Ishikawa (cell line): ENCODE results near the gene SYNM.

Source experiments
- CEBPB ChIP-seq: IDR thresholded peaks from 2 replicates; pipeline ENCODE4 v1.6.1; 2012
- CREB1 ChIP-seq: IDR thresholded peaks from 2 replicates; pipeline ENCODE4 v1.6.1; 2012; ENCODE audit warnings: low read depth
- EGR1 ChIP-seq: IDR thresholded peaks from 2 replicates; pipeline ENCODE4 v1.6.1; 2012
- EP300 ChIP-seq: IDR thresholded peaks from 2 replicates; pipeline ENCODE4 v1.6.1; 2012; ENCODE audit warnings: borderline replicate concordance
- FOXM1 ChIP-seq: IDR thresholded peaks from 2 replicates; pipeline ENCODE4 v1.6.1; 2012; ENCODE audit warnings: low read depth, borderline replicate concordance
- NFIC ChIP-seq: IDR thresholded peaks from 2 replicates; pipeline ENCODE4 v1.6.1; 2012
- RAD21 ChIP-seq: IDR thresholded peaks from 2 replicates; pipeline ENCODE4 v1.6.1; 2012; ENCODE audit warnings: low read depth
- TAF1 ChIP-seq: IDR thresholded peaks from 2 replicates; pipeline ENCODE4 v1.6.1; 2012; ENCODE audit warnings: low read depth, mild to moderate bottlenecking
- TCF12 ChIP-seq: IDR thresholded peaks from 2 replicates; pipeline ENCODE4 v1.6.1; 2012; ENCODE audit warnings: low read depth
- TEAD4 ChIP-seq: IDR thresholded peaks from 2 replicates; pipeline ENCODE4 v1.6.1; 2012
- YY1 ChIP-seq: IDR thresholded peaks from 2 replicates; pipeline ENCODE4 v1.6.1; 2012; ENCODE audit warnings: low read depth
- ZBTB7A ChIP-seq: IDR thresholded peaks from 2 replicates; pipeline ENCODE4 v1.6.1; 2012; ENCODE audit warnings: low read depth
- TF ChIP-seq, protein P1 (sequence below): IDR thresholded peaks from 2 replicates; pipeline ENCODE4 v1.6.1; 2012
- TF ChIP-seq, protein P2 (sequence below): IDR thresholded peaks from 2 replicates; pipeline ENCODE4 v1.6.1; 2012
- TF ChIP-seq, protein P3 (sequence below): IDR thresholded peaks from 2 replicates; pipeline ENCODE4 v1.6.1; 2012; ENCODE audit warnings: low read depth, mild to moderate bottlenecking

SYNM gene

DNA sequence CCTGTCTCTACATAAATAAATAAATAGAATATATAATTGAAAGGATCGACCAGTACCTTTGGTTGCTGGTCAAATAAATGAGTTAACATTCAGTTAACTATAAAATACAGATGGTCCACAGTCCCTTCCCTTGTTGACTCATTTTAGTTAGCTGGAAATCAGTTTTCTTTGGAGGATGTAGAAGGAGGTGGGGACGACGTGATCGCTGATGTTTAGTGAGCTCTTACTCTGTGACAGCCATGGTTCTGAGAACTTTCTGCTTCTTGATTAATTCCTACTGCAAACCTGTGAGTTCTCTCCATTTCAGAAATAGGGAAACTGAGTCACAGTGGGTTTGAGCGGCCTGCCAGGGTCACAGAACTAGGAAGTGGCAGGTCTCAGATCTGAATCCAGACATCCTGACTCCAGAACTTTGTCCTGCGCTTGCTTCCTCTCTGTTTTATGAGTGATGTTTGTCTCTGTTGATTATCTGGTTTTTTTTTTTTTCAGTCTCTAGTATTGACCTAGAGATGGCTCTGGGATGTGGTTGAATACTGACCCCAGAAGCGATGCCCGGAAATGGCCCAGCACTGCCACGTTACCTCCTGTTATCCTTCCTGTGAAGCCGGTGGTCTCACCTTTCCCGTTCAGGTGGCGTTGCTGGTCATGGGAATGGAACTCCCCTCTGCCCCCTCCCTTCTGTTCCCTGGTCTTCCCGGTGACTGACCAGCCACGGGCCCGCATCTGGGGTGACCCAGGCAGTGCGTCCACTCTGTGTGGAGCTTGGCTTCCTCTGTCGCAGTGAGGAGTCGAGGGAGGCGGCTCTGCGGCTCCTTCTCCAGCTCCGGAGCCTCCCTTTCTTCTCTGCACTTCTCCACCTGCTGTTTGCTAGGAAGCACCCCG is 18.2 kb downstream of the SYNM start:
- TF ChIP-seq, protein P1, sequence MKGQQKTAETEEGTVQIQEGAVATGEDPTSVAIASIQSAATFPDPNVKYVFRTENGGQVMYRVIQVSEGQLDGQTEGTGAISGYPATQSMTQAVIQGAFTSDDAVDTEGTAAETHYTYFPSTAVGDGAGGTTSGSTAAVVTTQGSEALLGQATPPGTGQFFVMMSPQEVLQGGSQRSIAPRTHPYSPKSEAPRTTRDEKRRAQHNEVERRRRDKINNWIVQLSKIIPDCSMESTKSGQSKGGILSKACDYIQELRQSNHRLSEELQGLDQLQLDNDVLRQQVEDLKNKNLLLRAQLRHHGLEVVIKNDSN = no peak
- TF ChIP-seq ZBTB7A (no peak), CEBPB (no peak)

DNA sequence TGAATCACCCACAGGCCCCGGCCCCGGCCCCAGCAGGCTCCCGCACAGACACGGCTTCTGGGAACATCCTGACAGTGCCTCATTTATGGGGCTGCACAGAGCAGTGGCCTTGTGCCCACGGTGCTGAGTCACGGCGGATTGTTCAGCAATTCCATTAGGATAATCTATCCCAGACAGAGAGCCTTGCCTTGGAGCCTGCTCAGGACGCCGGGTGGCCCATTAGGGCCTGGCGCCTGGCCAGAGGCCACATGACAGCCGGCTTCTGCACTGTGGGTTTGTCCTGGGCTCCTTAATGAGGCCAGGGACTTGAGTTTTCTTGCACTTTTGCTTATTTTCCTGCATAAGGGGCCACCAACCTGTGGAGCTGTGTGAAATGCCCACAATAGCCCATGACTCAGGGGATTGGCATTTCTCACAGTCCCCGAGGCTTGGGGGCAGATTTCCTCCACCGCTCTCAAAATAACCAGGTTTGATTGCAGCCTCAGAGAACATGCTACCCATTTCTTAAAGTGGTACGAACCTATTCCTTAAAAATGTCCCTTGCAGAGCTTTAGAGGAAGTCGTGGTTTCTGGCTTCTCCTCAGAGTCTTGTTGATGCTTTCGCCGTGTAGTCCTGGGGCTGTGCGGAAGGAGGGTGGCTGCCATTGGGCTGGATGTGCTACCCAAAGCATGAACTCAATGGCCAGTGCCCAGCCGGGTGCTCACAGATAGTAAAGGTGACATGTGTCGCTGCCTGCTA is 19.0 kb downstream of the SYNM start:
- peak; percentile 80 for TF ChIP-seq NFIC
- TF ChIP-seq FOXM1 = peak; percentile 35; the same call in 1 of the 2 replicates
- TF ChIP-seq YY1 = 0 out of 2 replicates have a peak, but pooled peaks have one; percentile 25
- TF ChIP-seq, protein P2, sequence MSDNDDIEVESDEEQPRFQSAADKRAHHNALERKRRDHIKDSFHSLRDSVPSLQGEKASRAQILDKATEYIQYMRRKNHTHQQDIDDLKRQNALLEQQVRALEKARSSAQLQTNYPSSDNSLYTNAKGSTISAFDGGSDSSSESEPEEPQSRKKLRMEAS = peak; percentile 59
- TF ChIP-seq ZBTB7A = 0 out of 2 replicates have a peak, but pooled peaks have one; percentile 32
- peak; percentile 31; the same call in 1 of the 2 replicates for TF ChIP-seq TAF1
- TF ChIP-seq CREB1 = no peak
- TF ChIP-seq TEAD4 = peak; percentile 83
- TF ChIP-seq RAD21 = peak; percentile 9; the same call in 1 of the 2 replicates
- peak; percentile 61; the same call in 1 of the 2 replicates for TF ChIP-seq TCF12
- TF ChIP-seq, protein P1 = peak; percentile 46; the same call in 1 of the 2 replicates
- TF ChIP-seq CEBPB = no peak
- no peak for TF ChIP-seq EGR1
- TF ChIP-seq EP300 = peak; percentile 37; the same call in 1 of the 2 replicates
- TF ChIP-seq, protein P3, sequence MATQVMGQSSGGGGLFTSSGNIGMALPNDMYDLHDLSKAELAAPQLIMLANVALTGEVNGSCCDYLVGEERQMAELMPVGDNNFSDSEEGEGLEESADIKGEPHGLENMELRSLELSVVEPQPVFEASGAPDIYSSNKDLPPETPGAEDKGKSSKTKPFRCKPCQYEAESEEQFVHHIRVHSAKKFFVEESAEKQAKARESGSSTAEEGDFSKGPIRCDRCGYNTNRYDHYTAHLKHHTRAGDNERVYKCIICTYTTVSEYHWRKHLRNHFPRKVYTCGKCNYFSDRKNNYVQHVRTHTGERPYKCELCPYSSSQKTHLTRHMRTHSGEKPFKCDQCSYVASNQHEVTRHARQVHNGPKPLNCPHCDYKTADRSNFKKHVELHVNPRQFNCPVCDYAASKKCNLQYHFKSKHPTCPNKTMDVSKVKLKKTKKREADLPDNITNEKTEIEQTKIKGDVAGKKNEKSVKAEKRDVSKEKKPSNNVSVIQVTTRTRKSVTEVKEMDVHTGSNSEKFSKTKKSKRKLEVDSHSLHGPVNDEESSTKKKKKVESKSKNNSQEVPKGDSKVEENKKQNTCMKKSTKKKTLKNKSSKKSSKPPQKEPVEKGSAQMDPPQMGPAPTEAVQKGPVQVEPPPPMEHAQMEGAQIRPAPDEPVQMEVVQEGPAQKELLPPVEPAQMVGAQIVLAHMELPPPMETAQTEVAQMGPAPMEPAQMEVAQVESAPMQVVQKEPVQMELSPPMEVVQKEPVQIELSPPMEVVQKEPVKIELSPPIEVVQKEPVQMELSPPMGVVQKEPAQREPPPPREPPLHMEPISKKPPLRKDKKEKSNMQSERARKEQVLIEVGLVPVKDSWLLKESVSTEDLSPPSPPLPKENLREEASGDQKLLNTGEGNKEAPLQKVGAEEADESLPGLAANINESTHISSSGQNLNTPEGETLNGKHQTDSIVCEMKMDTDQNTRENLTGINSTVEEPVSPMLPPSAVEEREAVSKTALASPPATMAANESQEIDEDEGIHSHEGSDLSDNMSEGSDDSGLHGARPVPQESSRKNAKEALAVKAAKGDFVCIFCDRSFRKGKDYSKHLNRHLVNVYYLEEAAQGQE = no peak

DNA sequence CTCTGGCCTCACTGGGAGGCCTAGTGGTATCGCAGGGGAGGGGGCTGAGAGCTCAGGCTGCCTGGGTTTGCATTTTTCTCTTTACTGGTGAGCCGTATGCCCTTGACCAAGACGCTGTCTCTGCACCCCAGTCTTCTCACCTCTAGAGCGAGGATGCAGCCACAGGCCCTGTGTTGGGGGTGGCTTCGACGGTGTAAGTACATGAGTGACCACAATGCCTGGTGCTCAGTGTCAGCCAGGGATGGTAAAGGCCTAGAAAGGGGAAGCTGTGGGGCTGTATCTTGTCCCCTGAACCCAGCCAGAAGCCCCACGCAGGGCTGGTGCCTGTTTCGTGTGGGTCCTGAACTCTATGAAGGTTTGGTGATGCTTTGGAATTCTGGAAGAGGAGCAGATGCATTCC is 19.8 kb downstream of the SYNM start:
- TF ChIP-seq EGR1 (no peak), FOXM1 (no peak), TEAD4 (no peak), CREB1 (no peak), YY1 (no peak), TAF1 (no peak), RAD21 (no peak)
- TF ChIP-seq, protein P2 = no peak
- TF ChIP-seq, protein P1 = no peak

DNA sequence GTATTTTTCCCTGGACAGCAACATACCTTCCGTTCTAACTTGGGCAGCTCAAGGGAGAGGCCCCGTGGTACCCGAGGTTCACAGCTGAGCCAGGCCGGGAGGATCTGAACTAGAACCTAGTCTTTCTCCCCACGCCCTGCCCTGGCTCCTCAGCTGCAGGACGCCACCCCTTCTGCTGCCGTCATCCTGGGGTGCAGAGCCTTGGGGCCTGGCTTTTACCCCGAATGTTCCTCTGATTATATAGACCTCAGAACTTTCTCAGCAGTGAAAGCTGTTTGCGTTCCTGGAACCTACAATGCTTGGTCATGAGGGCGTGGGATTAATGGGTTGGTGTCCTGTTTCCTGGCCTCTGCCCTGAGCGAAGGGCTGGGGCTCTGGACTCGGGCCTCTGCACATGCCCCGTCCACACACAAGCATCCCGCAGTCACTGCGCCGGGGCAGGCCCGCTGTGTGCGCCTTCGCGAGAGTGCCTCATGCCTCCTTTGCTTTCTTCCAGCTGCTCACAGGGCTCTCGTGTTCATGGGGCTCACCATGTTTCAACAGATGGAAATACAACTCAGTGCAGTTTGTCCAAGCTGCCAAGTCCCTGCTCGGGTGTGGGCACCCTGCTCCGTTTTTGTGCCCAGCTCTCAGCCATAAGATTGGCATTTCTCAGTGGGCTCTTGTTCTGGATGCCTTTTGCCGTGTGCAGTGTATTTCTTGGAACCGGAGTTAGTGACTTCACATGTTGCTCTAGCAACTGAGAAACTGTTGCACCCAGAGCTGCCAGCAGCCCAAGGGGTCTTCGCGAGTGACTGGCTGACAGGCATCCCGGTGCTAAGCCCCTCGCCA is 20.4 kb downstream of the SYNM start:
- TF ChIP-seq CREB1 = no peak

DNA sequence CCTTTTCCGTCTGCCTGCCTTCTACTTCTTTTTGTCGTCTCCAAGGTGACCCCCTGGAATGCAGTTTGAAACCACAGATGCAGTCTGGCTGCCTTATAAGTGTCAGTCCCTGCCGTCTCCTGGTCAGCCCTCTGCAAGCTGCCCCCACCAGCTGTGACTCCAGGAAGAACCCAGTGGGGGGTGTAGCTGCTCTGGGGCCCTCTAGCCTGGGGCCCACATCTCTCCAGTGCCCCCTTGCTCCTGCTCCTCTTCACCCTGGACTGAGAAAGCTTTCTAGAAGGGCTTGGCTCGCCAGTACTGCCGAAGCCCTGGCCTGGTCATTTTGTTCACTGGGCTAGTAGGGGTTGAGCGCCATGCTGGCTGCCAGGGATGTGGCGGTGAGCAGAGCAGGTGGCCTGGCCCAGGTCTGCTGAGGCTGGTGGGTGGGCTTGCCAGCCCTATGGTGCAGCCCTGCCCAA is 21.3 kb downstream of the SYNM start:
- no peak for TF ChIP-seq TAF1
- no peak for TF ChIP-seq TEAD4
- no peak for TF ChIP-seq ZBTB7A
- no peak for TF ChIP-seq EGR1
- TF ChIP-seq, protein P3 = no peak
